SK-N-SH treated with all-trans-retinoic acid at 6 μM for 48 hours (cell line): ENCODE data around the gene ADK.

ENCODE experiments used
- ARNTL ChIP-seq: fragments of 450-650 bp; formaldehyde crosslinking; IDR thresholded peaks from 2 replicates; pipeline ENCODE4 v1.5.0; 2020; ENCODE audit warnings: low read depth, mild to moderate bottlenecking, moderate library complexity, borderline replicate concordance
- BACH2 ChIP-seq: fragments of 250-450 bp; sonication (Bioruptor Pico); IDR thresholded peaks from 2 replicates; pipeline ENCODE4 v1.9.0; 2021; ENCODE audit warnings: mild to moderate bottlenecking, borderline replicate concordance
- ESRRG ChIP-seq: fragments of 250-450 bp; sonication (Bioruptor Pico); IDR thresholded peaks from 2 replicates; pipeline ENCODE4 v1.6.1; 2021; ENCODE audit warnings: mild to moderate bottlenecking
- GLIS3 ChIP-seq: fragments of 250-450 bp; sonication (Bioruptor Pico); IDR thresholded peaks from 2 replicates; pipeline ENCODE4 v1.5.0; 2020; ENCODE audit warnings: mild to moderate bottlenecking, moderate library complexity
- OSR1 ChIP-seq: fragments of 250-450 bp; sonication (Bioruptor Pico); IDR thresholded peaks from 2 replicates; pipeline ENCODE4 v1.8.0; 2022; ENCODE audit warnings: moderate library complexity, mild to moderate bottlenecking, inconsistent platforms
- RARB ChIP-seq: fragments of 250-450 bp; sonication (Bioruptor Pico); IDR thresholded peaks from 2 replicates; pipeline ENCODE4 v1.8.0; 2021; ENCODE audit warnings: mild to moderate bottlenecking, moderate library complexity
- SNAI2 ChIP-seq: fragments of 250-450 bp; sonication (Bioruptor Pico); IDR thresholded peaks from 2 replicates; pipeline ENCODE4 v1.5.0; 2020; ENCODE audit warnings: mild to moderate bottlenecking, moderate library complexity
- TCF4 ChIP-seq: fragments of 250-450 bp; sonication (Bioruptor Pico); IDR thresholded peaks from 2 replicates; pipeline ENCODE4 v1.8.0; 2021; ENCODE audit warnings: mild to moderate bottlenecking, moderate library complexity, borderline replicate concordance
- TF ChIP-seq, protein P1 (sequence below): fragments of 250-450 bp; sonication (Bioruptor Pico); IDR thresholded peaks from 2 replicates; pipeline ENCODE4 v1.5.1; 2021; ENCODE audit warnings: mild to moderate bottlenecking, moderate library complexity
- TF ChIP-seq, protein P2 (sequence below): fragments of 250-450 bp; sonication (Bioruptor Pico); IDR thresholded peaks from 2 replicates; pipeline ENCODE4 v1.8.0; 2020; ENCODE audit warnings: mild to moderate bottlenecking, moderate library complexity, borderline replicate concordance
- TF ChIP-seq, protein P3 (sequence below): fragments of 250-450 bp; sonication (Bioruptor Pico); IDR thresholded peaks from 2 replicates; pipeline ENCODE4 v1.5.1; 2020; ENCODE audit warnings: low read depth, mild to moderate bottlenecking, moderate library complexity

DNA sequence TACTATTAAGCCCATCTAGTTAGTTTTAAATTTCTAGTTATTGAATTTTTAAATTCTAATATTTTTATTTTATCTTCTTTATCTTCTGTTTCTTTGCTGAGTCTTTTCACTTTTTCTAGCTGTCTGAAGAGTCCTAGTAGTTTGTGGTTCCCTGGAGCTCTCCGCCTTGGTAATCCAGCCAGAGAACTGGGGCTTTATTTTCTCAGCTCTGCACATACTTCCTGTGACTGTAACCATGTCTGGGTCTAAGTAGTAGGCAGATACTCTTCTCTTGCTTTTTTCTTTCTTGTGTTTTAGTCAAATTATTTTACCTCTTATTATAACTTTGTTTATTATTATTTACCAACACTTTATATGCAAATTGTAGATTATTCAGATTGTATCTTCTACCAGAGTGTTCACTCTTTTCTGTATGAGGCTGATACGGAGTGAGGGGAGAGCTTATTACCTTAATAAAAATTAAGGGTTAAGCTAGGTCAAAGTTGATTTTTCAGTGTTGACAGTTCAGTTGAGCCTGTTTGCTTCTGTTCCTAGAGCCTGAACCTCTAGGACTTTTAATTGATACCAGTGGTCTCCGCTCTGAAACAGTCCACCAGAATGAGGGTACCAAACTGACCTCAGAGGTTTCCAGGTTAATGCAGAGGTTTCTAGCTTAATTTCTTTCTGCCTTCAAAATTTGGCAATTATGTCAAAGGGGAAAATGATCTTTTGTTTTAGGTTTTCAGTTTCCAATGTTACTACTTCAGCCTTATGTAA is 155.4 kb downstream of the ADK start:
- TF ChIP-seq TCF4 (CRISPR knock-in tag), result no peak
- no peak for TF ChIP-seq GLIS3 (CRISPR knock-in tag)
- TF ChIP-seq ESRRG (CRISPR knock-in tag), result no peak
- TF ChIP-seq, protein P1, sequence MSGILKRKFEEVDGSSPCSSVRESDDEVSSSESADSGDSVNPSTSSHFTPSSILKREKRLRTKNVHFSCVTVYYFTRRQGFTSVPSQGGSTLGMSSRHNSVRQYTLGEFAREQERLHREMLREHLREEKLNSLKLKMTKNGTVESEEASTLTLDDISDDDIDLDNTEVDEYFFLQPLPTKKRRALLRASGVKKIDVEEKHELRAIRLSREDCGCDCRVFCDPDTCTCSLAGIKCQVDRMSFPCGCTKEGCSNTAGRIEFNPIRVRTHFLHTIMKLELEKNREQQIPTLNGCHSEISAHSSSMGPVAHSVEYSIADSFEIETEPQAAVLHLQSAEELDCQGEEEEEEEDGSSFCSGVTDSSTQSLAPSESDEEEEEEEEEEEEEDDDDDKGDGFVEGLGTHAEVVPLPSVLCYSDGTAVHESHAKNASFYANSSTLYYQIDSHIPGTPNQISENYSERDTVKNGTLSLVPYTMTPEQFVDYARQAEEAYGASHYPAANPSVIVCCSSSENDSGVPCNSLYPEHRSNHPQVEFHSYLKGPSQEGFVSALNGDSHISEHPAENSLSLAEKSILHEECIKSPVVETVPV (CRISPR knock-in tag), result no peak
- TF ChIP-seq BACH2 (CRISPR knock-in tag), result no peak
- no peak for TF ChIP-seq OSR1 (CRISPR knock-in tag)
- no peak for TF ChIP-seq RARB (CRISPR knock-in tag)
- TF ChIP-seq SNAI2 (CRISPR knock-in tag), result no peak
- TF ChIP-seq, protein P2, sequence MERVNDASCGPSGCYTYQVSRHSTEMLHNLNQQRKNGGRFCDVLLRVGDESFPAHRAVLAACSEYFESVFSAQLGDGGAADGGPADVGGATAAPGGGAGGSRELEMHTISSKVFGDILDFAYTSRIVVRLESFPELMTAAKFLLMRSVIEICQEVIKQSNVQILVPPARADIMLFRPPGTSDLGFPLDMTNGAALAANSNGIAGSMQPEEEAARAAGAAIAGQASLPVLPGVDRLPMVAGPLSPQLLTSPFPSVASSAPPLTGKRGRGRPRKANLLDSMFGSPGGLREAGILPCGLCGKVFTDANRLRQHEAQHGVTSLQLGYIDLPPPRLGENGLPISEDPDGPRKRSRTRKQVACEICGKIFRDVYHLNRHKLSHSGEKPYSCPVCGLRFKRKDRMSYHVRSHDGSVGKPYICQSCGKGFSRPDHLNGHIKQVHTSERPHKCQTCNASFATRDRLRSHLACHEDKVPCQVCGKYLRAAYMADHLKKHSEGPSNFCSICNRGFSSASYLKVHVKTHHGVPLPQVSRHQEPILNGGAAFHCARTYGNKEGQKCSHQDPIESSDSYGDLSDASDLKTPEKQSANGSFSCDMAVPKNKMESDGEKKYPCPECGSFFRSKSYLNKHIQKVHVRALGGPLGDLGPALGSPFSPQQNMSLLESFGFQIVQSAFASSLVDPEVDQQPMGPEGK (CRISPR knock-in tag), result no peak
- TF ChIP-seq, protein P3, sequence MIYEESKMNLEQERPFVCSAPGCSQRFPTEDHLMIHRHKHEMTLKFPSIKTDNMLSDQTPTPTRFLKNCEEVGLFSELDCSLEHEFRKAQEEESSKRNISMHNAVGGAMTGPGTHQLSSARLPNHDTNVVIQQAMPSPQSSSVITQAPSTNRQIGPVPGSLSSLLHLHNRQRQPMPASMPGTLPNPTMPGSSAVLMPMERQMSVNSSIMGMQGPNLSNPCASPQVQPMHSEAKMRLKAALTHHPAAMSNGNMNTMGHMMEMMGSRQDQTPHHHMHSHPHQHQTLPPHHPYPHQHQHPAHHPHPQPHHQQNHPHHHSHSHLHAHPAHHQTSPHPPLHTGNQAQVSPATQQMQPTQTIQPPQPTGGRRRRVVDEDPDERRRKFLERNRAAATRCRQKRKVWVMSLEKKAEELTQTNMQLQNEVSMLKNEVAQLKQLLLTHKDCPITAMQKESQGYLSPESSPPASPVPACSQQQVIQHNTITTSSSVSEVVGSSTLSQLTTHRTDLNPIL (CRISPR knock-in tag), result no peak
- TF ChIP-seq ARNTL (CRISPR knock-in tag), result no peak
